ENCODE measurements around the gene PAH.

The PAH gene

DNA sequence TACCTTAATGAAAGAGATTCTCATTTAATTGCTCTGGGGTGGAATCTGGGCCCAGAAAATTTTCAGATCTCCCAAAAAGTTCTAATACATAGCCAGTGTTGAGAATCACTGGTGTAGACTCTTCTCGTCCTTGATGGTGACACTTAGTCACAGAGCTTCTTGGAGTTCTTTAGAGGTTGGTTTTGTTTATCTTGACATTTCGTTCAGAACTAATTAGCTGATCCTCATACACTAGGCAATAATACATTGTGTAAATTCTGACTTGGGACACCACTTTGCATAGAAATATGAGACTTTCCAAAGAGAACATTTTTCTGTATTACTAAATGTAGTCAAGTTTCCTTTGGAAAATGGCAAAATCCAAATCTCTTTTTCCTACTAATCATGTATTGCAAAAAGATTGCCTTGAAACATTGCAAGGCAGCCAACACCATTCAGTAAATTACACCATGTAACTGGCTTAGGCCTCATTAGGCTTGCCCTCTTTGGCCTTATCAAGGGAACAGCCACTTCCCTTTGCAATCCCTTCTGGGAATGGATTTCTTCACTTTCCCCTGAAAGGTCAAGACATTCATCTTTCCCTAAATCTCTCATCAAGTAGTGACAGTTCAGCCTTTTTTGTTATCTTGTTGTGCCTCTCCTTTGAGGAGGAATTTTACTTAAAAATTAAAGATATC is 102.2 kb downstream of the PAH start:
- no peak for DNase-seq

DNA sequence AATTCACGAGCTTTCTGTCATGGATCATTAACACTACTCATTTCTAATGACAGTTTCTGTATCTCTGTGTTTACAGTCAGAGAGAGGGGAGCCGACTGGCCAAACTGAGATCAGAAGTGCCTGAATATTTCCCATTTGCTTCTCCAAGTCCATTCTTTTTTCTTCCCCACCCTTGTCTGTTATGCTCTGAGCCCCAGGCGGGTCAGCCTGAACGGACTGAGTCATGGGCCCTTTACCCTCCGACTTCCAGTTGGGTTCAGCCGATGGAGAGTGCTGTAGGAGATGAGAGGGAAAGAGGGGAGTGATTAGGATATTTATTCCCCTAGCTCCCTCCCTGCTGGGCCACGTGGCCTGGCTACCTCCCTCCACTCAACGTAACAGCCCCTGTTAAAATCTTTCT is 104.7 kb downstream of the PAH start:
- DNase-seq, result no peak

DNA sequence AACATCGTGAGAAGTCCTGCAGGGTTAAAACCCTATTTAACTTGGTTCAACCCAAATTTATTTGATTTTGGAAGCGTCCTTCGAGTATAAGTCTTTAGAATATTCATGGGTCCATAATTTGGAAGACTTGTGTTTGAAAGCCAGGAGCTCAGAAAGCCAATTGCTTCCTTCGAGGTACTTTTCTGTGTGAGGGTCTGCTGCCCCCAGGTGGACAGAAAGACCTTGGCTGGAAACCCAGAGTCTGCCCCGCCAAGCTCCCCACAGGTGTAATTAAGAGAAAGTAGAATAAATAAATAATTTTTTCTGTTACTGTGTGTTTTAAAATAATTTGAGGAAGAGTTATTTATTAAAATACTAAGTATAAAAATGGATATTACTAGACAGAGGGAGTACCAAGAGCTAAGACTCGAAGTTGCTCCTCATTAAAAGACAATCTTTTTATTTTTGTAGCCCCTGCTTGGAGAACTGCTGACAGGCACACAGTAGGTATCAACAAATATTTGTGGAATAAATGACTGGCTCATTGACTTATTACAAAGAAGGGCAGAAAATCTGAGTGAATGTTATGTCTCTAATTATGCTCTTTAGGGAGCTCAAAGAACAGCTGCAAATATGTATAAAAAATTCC is 105.8 kb downstream of the PAH start:
- peak; percentile 3 for DNase-seq

- no peak for DNase-seq
Measured at GRCh38 chr12:102808412-102808811, 108.6 kb downstream of the PAH start.

DNA sequence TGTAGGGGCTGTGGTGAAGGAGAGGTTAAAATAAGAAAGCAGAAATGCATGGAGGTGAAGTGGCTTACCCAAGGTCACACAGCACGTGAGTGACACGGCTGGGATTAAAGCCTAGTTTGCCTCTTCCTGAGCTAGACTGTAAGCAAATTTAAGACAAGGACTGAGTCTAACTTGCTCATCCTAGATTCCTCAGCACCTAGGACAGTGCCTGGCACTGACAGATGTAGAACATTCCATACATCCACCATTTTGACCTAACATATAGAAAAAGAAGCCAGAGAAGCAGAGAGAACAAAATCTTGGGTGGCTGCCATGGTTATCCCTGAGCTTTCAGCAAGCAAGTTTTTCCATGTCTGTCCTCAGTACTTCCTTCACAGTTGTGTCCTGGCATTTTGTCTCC is 110.5 kb downstream of the PAH start:
- DNase-seq, result no peak

GRCh38 chr12:102806110-102806509 is 110.9 kb downstream of the PAH start:
- DNase-seq, result no peak

- DNase-seq, result no peak
Measured at GRCh38 chr12:102800565-102800964, 116.5 kb downstream of the PAH start.

DNA sequence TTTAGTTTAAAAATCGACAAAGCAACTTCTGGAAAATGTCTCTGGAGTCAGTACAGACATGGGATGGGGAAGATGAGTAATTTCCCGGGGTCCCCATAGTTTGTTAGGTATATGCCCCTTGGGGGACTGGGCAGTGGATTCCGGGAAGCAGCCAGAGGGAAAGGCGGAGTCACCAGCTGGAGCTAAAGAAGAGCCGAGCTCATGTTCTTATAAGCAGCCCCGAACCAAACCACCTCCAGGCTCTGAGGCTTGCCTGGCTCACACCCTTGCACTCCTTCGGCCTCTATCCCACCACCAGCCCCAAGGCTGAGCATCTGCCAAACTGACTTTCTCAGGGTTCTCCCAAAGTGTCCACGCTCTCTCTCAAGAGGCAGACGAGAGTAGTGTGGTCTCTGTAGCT is 117.8 kb downstream of the PAH start:
- DNase-seq, result no peak

GRCh38 chr12:102797528-102797927 is 119.5 kb downstream of the PAH start:
- no peak for DNase-seq

- no peak for DNase-seq
Measured at GRCh38 chr12:102793921-102794320, 123.1 kb downstream of the PAH start.
